NCI-H2227 (cell line): ENCODE data around the gene GRID1.

Experiments used
- DNase-seq: peaks from one replicate; lab custom pipeline; 2025; ENCODE audit not compliant: unreplicated experiment; lab: John Stamatoyannopoulos, UW

Gene GRID1

GRCh38 chr10:86217371-86218080, 149.1 kb downstream of the GRID1 start:
- no peak for DNase-seq

- DNase-seq = no peak
These were observed 149.7 kb downstream of the GRID1 start for GRCh38 chr10:86216886-86217285.

- DNase-seq = no peak
These were observed 150.9 kb downstream of the GRID1 start for GRCh38 chr10:86215712-86216111.

- no peak for DNase-seq
These were observed 151.5 kb downstream of the GRID1 start for GRCh38 chr10:86215046-86215445.

- DNase-seq = no peak
These were observed 153.4 kb downstream of the GRID1 start for GRCh38 chr10:86213148-86213547.

GRCh38 chr10:86212391-86212700, 154.2 kb downstream of the GRID1 start:
- no peak for DNase-seq

- no peak for DNase-seq
These were observed 154.8 kb downstream of the GRID1 start for GRCh38 chr10:86211691-86212390.

GRCh38 chr10:86210416-86210815, 156.2 kb downstream of the GRID1 start:
- no peak for DNase-seq

- no peak for DNase-seq
These were observed 156.9 kb downstream of the GRID1 start for GRCh38 chr10:86209726-86210125.

GRCh38 chr10:86207226-86207625, 159.4 kb downstream of the GRID1 start:
- DNase-seq = no peak

- no peak for DNase-seq
These were observed 160.4 kb downstream of the GRID1 start for GRCh38 chr10:86206240-86206579.

- DNase-seq = no peak
These were observed 161.0 kb downstream of the GRID1 start for GRCh38 chr10:86205306-86206239.

- no peak for DNase-seq
These were observed 161.9 kb downstream of the GRID1 start for GRCh38 chr10:86204421-86205305.

GRCh38 chr10:86203162-86203905, 163.3 kb downstream of the GRID1 start:
- DNase-seq = no peak

GRCh38 chr10:86202226-86202735, 164.3 kb downstream of the GRID1 start:
- DNase-seq = no peak

- no peak for DNase-seq
These were observed 165.7 kb downstream of the GRID1 start for GRCh38 chr10:86200867-86201266.

GRCh38 chr10:86200269-86200668, 166.3 kb downstream of the GRID1 start:
- DNase-seq = no peak

- DNase-seq = no peak
These were observed 167.6 kb downstream of the GRID1 start for GRCh38 chr10:86199041-86199440.

- no peak for DNase-seq
These were observed 168.3 kb downstream of the GRID1 start for GRCh38 chr10:86198271-86198670.
